Measurements from ENCODE around the gene SH3BP5.

- no peak for TF ChIP-seq POLR2A (IDR thresholded peaks at IDR 0.05)
- no peak for TF ChIP-seq CTCF (IDR thresholded peaks at IDR 0.05)
- no peak for TF ChIP-seq POLR2AphosphoS5 (IDR thresholded peaks at IDR 0.05)
Measured at GRCh38 chr3:15350141-15350540, 17.8 kb upstream of the SH3BP5 start.
